Fibroblast of the aortic adventitia (primary cell): ENCODE results near the gene APOL6. TPM values are rescaled to one million over a fixed set of nuclear protein-coding genes. Genes with fewer than 3 reads are reported as not detected.

ENCODE experiments used
- DNase-seq: peaks from one replicate; pipeline ENCODE4 v3.0.0-alpha.2; 2010; ENCODE audit warnings: low read depth
- H3K4me3 ChIP-seq: 2 replicates; pipeline ENCODE4 v1.5.1; 2011; ENCODE audit warnings: low read depth, mild to moderate bottlenecking, control low read depth, low read length, moderate library complexity
- CTCF ChIP-seq: IDR thresholded peaks from 2 replicates; pipeline ENCODE4 v1.5.1; 2011; ENCODE audit warnings: mild to moderate bottlenecking, low read length, control low read depth, inconsistent platforms; ENCODE audit not compliant: insufficient read depth
- total RNA-seq: library from RNA; depleted of rRNA; stranded (reverse); fragments of >200 nt; gene quantifications from 2 replicates; pipeline ENCODE4 v1.2.3, GENCODE V29; 2012; ENCODE audit warnings: low replicate concordance

The APOL6 gene
- total RNA-seq: 29.4 and 33.1 TPM in 2 replicates

DNA sequence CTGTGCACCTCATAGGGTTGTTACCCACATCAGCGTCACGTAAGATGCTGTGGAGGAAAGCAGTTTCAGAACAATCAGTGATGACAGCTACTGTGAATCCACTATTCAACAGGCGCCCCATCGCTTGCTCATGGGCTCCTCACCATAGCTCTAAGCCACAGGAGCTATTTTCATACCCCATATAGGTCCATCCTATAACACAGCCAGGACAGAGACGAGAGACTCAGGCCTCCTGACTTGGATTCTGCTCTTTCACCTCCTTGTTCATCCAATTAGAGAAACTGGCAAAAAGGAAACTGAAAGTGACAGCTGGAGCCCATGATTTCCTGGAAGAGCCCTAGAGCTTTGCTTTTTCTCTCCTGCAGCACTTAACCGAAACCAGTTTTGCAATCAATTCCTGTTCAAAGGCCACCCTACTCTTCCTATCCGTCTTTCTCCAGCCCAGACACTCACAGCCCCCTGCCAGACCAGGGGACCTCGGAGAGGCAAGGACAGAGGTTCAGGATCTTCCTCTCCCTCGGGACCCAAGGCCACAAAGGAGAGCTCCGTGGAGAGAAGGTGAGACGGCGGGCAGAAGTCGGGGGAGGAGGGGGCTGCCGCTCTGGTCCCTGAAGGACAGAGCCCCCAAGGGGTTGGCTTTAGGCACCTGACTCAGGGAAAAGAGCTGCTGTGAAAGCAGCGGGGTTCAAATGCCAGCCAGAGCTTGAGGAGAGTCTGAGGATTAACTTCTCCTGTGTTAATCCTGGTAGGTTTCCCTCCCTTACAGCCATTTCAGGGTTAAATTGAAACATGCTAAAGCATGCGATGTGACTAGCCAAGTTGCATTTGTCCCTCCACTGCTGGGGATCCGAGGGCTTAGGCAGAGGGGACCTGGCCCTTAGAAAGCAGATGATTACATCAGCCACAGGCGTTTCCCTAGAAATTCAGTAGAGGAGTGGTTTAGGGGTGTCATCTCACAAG lies at the start of gene APOL6:
APOL6 (plus strand) TSS at position 381 of the 960 bp plus-strand sequence. CDS start 7,980 bp downstream, outside the sequence.
- no peak for TF ChIP-seq CTCF
- peak within 1 kb of the TSS; percentile 79 for H3K4me3 ChIP-seq
- peak; percentile 79 for DNase-seq

GRCh38 chr22:35599364-35599763 lies 48.9 kb upstream of the APOL6 start:
- no peak for TF ChIP-seq CTCF
- H3K4me3 ChIP-seq: no peak overlapping the region
- DNase-seq: no peak

DNA sequence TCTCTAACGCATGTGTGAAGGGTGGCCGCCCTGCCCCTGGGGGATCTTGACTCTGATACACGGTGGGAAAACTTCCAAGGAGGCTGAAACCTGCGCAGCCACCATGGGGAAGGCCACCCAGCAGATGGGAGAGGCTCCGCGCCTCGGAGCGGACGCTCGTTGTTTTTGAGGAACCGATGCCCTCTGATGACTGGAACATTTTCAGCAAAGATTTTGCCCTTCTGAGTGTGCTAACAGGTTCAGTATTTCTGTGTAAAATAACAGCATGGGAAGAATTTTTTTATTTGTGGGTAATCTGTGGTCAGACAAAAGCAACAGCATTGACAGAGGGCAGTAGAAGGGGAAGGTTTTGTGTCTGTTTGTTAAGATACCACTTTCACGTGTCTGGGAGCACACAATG lies 47.8 kb upstream of the APOL6 start:
- no peak for DNase-seq
- H3K4me3 ChIP-seq: no peak overlapping the region
- TF ChIP-seq CTCF: no peak

- H3K4me3 ChIP-seq: no peak overlapping the region
- no peak for TF ChIP-seq CTCF
These were observed 47.1 kb upstream of the APOL6 start for GRCh38 chr22:35601013-35601580.

GRCh38 chr22:35601743-35602615 lies 46.3 kb upstream of the APOL6 start:
- no peak overlapping the region for H3K4me3 ChIP-seq
- peak; percentile 59 for DNase-seq
- TF ChIP-seq CTCF: no peak

More at GRCh38 chr22:35601013-35601580, 47.1 kb upstream of the APOL6 start:
- DNase-seq: no peak

DNA sequence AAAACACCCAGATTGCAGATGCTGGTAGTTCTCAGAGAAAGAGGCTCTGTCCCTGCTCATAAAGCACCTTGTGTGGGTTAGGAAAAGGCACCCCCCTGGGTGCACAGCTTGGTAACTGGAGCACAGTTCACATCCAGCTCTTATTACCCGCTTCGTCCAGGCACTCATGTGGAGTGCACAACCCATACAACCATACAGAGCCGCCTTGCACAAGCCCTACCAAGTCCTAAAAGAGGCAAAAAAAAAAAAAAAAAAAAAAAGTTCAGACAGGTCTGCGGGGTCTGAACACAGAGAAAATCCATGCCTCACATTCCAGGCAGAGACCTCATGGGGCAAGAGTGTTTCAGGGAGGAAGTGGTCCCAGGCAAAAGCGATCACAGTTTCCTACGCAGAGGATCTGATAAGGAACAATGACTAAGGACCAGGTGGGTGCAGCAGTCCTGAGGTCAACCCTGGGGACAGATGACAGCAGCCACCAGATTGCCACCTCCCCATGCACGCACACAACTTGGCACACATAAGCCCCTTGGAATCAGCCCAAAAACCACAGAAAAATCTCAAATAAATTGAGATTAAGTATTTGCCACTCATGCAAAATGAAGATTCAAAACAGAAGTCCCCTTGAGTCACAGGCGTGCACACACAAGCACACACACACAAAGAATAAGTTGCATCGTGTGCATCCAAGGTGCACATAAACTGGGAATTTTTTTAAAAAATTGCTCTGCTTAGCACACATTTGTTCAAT lies 43.5 kb upstream of the APOL6 start:
- DNase-seq: no peak
- H3K4me3 ChIP-seq: no peak overlapping the region
- no peak for TF ChIP-seq CTCF
